PC-3 (cell line): ENCODE results near the gene CHRNA9. TPM values are rescaled to one million over a fixed set of nuclear protein-coding genes. Genes with fewer than 3 reads are reported as not detected.

Experiments used
- ATAC-seq: fragments of 200-7000 bp; cut with Tn5 transposase; 2 replicates; pipeline ENCODE4 v1.9.1; 2020; ENCODE audit warnings: mild to moderate bottlenecking, moderate library complexity
- BruUV-seq: library from RNA; stranded (reverse); fragments of 400-500 nt; replicated peaks from 2 replicates; lab custom pipeline; 2021; lab: Mats Ljungman, UMichigan
- CTCF ChIA-PET: fragments of 300-600 bp; sonication (Branson Sonifier 250); formaldehyde crosslinking; loops from one replicate; lab custom pipeline; 2022; ENCODE audit warnings: antibody characterized with exemption; lab: Charles Lee
- POLR2A ChIA-PET: fragments of 300-600 bp; sonication (Branson Sonifier 250); formaldehyde crosslinking; loops from one replicate; lab custom pipeline; 2022; ENCODE audit warnings: antibody characterized with exemption; ENCODE audit not compliant: unreplicated experiment; lab: Charles Lee
- DNase-seq: peaks from one replicate; pipeline ENCODE4 v3.0.0-alpha.2; 2015
- H2AFZ ChIP-seq: fragments of 300-600 bp; sonication (generic); 2 replicates; pipeline ENCODE4 v1.6.0; 2016; ENCODE audit warnings: antibody characterized with exemption, low read length
- H3F3A ChIP-seq: fragments of 300-600 bp; sonication (generic); one replicate; pipeline ENCODE4 v1.6.0; 2017; ENCODE audit warnings: antibody characterized with exemption, low read length, control low read depth, mild to moderate bottlenecking; ENCODE audit not compliant: unreplicated experiment
- H3K27ac ChIP-seq: fragments of 300-600 bp; sonication (generic); 2 replicates; pipeline ENCODE4 v1.5.1; 2016; ENCODE audit warnings: mild to moderate bottlenecking, low read length
- H3K27me3 ChIP-seq: fragments of 300-600 bp; sonication (generic); 2 replicates; pipeline ENCODE4 v1.6.1; 2016; ENCODE audit warnings: low read length, mixed read lengths
- H3K36me3 ChIP-seq: fragments of 300-600 bp; sonication (generic); 2 replicates; pipeline ENCODE4 v1.6.1; 2016; ENCODE audit warnings: low read depth, mixed run types, low read length, mixed read lengths
- H3K4me1 ChIP-seq: fragments of 300-600 bp; sonication (generic); 2 replicates; pipeline ENCODE4 v1.5.1; 2016; ENCODE audit warnings: low read length; ENCODE audit not compliant: insufficient read depth
- H3K4me2 ChIP-seq: fragments of 300-600 bp; sonication (generic); 2 replicates; pipeline ENCODE4 v1.6.0; 2016; ENCODE audit warnings: low read length
- H3K4me3 ChIP-seq: fragments of 300-600 bp; sonication (generic); 2 replicates; pipeline ENCODE4 v1.5.1; 2016; ENCODE audit warnings: mild to moderate bottlenecking, low read length, mixed read lengths
- H3K79me2 ChIP-seq: fragments of 300-600 bp; sonication (generic); 2 replicates; pipeline ENCODE4 v1.6.1; 2017; ENCODE audit warnings: low read length, mixed read lengths
- H3K9ac ChIP-seq: fragments of 300-600 bp; sonication (generic); 2 replicates; pipeline ENCODE4 v1.6.0; 2016; ENCODE audit warnings: mild to moderate bottlenecking, low read length
- H3K9me2 ChIP-seq: fragments of 300-600 bp; sonication (generic); replicated peaks from 2 replicates; pipeline ENCODE4 v1.6.1; 2016; ENCODE audit warnings: mixed run types, low read length, mixed read lengths
- H3K9me3 ChIP-seq: fragments of 300-600 bp; sonication (generic); 2 replicates; pipeline ENCODE4 v1.6.1; 2016; ENCODE audit warnings: low read length, mixed read lengths
- H4K20me1 ChIP-seq: fragments of 300-600 bp; sonication (generic); 2 replicates; pipeline ENCODE4 v1.6.1; 2016; ENCODE audit warnings: low read length, mixed read lengths
- CTCF ChIP-seq: fragments of 300-600 bp; sonication (generic); conservative IDR thresholded peaks from 2 replicates; pipeline ENCODE4 v1.5.1; 2017; ENCODE audit warnings: antibody characterized with exemption, low read depth, mild to moderate bottlenecking, low read length
- EZH2 ChIP-seq: fragments of 300-600 bp; sonication (generic); IDR thresholded peaks from one replicate; pipeline ENCODE4 v1.6.1; 2017; ENCODE audit warnings: antibody characterized with exemption, mild to moderate bottlenecking, low read length; ENCODE audit not compliant: unreplicated experiment
- EZH2phosphoT487 ChIP-seq: fragments of 300-600 bp; sonication (generic); IDR thresholded peaks from 2 replicates; pipeline ENCODE4 v1.6.1; 2018; ENCODE audit warnings: mild to moderate bottlenecking, antibody characterized with exemption, low read length, borderline replicate concordance
- intact Hi-C: fragments of 100-400 bp; cut with micrococcal nuclease; formaldehyde crosslinking; loops from 2 replicates; pipeline ENCODE4 v1.9.0; 2023
- total RNA-seq: library from RNA; depleted of rRNA; stranded (reverse); fragments of >200 nt; gene quantifications from 2 replicates; pipeline ENCODE4 v1.2.3, GENCODE V29; 2014

CHRNA9 gene
- total RNA-seq, 1 experiment from 2014 or later: not detected

- H3F3A ChIP-seq: no peaks in the 10 kb centered on the region
- H4K20me1 ChIP-seq: no peaks in the 10 kb centered on the region
- H3K4me3 ChIP-seq: no peak overlapping the region
- no peaks in the 10 kb centered on the region for H3K27me3 ChIP-seq
- ChIA-PET POLR2A (no interaction called here), CTCF (no interaction called here)
- no peak overlapping the region for H2AFZ ChIP-seq
- no peak overlapping the region for H3K27ac ChIP-seq
- TF ChIP-seq EZH2phosphoT487: no peak
- no peak for TF ChIP-seq CTCF
- TF ChIP-seq EZH2: no peak
- intact Hi-C loops: no loop called here
- H3K79me2 ChIP-seq: no peaks in the 10 kb centered on the region
- H3K36me3 ChIP-seq: no peaks in the 10 kb centered on the region
- no peak overlapping the region for H3K4me2 ChIP-seq
- ATAC-seq (no peak), DNase-seq (no peak)
- no peaks in the 10 kb centered on the region for H3K9me2 ChIP-seq
- peaks cover 15% of the 10 kb centered on the region for H3K4me1 ChIP-seq
- no peaks in the 10 kb centered on the region for H3K9me3 ChIP-seq
- BruUV-seq: no TSS peak
- H3K9ac ChIP-seq: no peak overlapping the region
Measured at GRCh38 chr4:40394236-40394635, 59.1 kb downstream of the CHRNA9 start.

GRCh38 chr4:40395166-40395900 lies 60.2 kb downstream of the CHRNA9 start:
- ChIA-PET POLR2A (no interaction called here), CTCF (no interaction called here)
- DNase-seq (no peak), ATAC-seq (no peak)
- Histone ChIP-seq H4K20me1 (no peaks in the 10 kb centered on the region), H3F3A (no peaks in the 10 kb centered on the region), H3K4me2 (peak overlapping the region; percentile 71; the same call in 1 of the 2 replicates), H3K36me3 (no peaks in the 10 kb centered on the region), H3K27me3 (no peaks in the 10 kb centered on the region), H3K4me3 (no peak overlapping the region), H3K27ac (no peak overlapping the region), H3K79me2 (no peaks in the 10 kb centered on the region), H3K9me3 (no peaks in the 10 kb centered on the region), H3K9ac (no peak overlapping the region), H3K9me2 (no peaks in the 10 kb centered on the region), H2AFZ (peak overlapping the region; percentile 57; the same call in 1 of the 2 replicates), H3K4me1 (peaks cover 15% of the 10 kb centered on the region)
- no TSS peak for BruUV-seq
- TF ChIP-seq EZH2phosphoT487 (no peak), CTCF (no peak), EZH2 (no peak)
- intact Hi-C loops: no loop called here
